Astrocyte of the cerebellum (primary cell): Measurements from ENCODE around the gene DNASE1L1.

ENCODE experiments used
- DNase-seq: peaks from one replicate; pipeline ENCODE4 v3.0.0-alpha.2; 2011; ENCODE audit warnings: low read depth
- H3K4me3 ChIP-seq: 2 replicates; pipeline ENCODE4 v1.5.1; 2011; ENCODE audit warnings: mild to moderate bottlenecking, low read depth, low read length, moderate library complexity
- CTCF ChIP-seq: IDR thresholded peaks from 2 replicates; pipeline ENCODE4 v1.5.1; 2012; ENCODE audit warnings: low read length, low read depth, moderate library complexity, mild to moderate bottlenecking; ENCODE audit errors: missing control alignments
- in situ Hi-C: cut with HindIII; loops from 2 replicates; pipeline ENCODE4 v1.10.0; 2017; ENCODE audit warnings: low sequenced_read_pairs

DNASE1L1 gene

GRCh38 chrX:154411981-154412340 is 2.9 kb upstream of the DNASE1L1 start:
- DNase-seq = no peak
- TF ChIP-seq CTCF = no peak
- H3K4me3 ChIP-seq = peak overlapping the region; percentile 59
- in situ Hi-C loops = no loop called here

DNA sequence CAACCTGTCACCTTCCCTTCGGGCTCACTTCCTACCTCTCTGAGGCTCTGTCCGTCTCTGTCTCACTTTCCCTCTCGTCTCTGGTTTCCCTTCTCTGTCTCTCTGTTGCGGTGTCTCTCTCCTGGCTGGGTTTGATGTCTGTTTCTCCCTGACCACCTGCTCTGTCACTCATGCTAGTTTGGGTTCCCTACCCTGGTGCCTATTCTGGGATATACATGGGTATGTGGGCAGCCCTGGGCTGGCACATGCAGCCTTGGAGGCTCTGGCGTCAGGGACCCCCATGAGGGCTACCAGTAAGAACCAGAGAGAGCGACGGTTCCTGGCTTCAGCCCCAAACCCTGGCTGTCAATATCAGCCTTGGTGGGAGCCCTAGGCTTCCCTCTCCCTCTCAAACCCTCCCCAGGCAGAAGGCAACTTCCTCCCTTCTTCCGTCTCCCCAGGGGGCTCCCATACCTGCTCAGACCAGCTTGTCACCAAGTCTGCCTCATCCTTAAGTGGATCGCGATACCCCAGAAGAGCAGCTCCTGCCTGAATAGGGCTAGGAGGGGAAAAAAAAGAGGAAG is 314 bp downstream of the DNASE1L1 start:
- in situ Hi-C loops = no loop called here
- no peak for TF ChIP-seq CTCF
- DNase-seq = no peak
- H3K4me3 ChIP-seq = peak overlapping the region; percentile 45

DNA sequence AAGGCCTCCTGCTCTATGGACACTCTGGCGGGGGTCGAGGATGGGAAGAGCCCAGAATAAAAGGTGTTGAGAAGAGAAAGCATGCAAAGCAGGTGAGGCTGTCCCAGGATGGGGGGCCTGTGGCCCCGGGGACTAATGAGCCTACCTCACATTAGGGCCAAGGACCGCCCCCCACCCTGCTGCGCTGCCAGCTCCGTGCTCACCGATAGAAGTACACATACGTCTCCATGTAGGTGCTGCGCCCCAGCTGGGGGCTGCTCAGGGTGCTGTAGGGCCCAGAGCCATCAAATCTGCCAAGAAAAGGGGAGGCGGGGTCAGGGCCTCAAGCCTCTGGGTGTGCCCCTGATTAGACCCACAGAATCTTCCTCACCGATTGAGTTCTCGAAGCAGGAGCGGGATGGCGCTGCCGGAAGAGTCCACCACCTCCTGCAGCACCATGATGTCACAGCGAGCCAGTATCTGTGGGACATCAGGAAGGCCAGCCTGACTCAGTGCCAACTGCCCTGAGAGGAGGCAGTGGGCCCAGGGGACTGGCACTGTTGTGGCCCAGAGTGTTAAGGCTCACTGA is 4.3 kb downstream of the DNASE1L1 start:
- in situ Hi-C loops = no loop called here
- no peak for DNase-seq
- TF ChIP-seq CTCF = no peak
- no peak overlapping the region for H3K4me3 ChIP-seq

DNA sequence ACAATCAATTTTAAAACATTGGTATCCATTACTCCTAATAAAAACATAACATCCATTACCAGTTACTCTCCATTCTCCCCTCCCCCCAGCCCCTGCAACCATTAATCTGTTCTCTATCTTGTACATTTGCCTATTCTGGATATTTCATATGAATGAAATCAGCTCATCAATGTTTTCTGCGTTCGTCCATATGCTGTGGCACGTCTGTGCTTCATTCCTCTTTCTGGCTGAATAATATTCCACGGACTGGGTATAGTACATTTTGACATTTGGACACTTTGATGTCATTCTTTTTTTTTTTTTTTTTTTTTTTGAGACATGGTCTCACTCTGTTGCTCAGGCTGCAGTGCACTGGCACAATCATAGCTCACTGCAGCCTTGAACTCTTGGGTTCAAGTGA is 5.2 kb downstream of the DNASE1L1 start:
- DNase-seq = no peak
- TF ChIP-seq CTCF = no peak
- in situ Hi-C loops = no loop called here
- no peak overlapping the region for H3K4me3 ChIP-seq

GRCh38 chrX:154403192-154403591 is 5.9 kb downstream of the DNASE1L1 start:
- DNase-seq = no peak
- in situ Hi-C loops = no loop called here
- H3K4me3 ChIP-seq = no peak overlapping the region
- TF ChIP-seq CTCF = no peak

GRCh38 chrX:154402622-154403127 is 6.4 kb downstream of the DNASE1L1 start:
- in situ Hi-C loops = no loop called here
- H3K4me3 ChIP-seq = no peak overlapping the region
- DNase-seq = no peak
- no peak for TF ChIP-seq CTCF
